Camera-type eye (tissue), 1 donor: ENCODE results near the gene ALDOA. TPM values are rescaled to one million over a fixed set of nuclear protein-coding genes. Genes with fewer than 3 reads are reported as not detected.

ENCODE experiments used
- total RNA-seq: library from RNA; depleted of rRNA; stranded (reverse); fragments of >200 nt; gene quantifications from one replicate; pipeline ENCODE4 v1.2.3, GENCODE V29; 2014

The ALDOA gene
- total RNA-seq: 426 TPM

DNA sequence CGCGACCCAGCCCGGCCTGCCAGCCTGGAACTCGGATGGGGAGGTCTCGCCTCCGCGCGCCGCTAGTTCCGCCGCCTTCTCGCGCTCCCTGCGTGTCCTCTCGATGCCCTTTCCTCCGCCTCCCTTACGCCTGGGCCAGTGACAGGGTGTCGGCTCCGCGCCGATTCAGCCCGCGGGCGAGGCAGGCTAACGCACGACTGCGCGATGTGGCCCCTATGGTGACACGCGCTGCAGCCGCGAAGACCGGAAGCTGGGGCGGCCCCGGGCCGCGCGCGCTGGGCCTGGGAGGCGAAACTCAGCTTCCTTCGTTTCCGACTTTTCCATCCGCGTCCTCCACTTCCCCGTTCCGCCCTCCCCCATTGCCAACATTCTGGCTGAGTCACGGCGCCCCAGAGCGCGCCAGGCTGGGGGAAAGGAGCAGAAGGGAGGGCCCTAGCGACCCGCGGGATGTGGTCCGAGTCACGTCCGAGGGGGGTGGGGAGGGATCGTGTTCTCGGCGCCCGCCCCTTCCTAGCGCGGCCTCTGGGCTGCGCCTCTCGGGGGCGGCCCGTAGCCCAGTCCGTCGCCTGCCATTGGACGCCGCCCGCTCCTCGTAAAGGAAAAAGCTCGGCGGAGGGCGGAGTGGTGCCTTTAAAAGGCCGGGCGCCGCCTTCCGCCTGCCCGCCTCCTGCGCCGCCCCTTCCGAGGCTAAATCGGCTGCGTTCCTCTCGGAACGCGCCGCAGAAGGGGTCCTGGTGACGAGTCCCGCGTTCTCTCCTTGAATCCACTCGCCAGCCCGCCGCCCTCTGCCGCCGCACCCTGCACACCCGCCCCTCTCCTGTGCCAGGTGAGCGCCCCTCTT is at the start of gene ALDOA:
ALDOA (plus strand) TSS at position 659 of the 841 bp plus-strand sequence. CDS start 1,138 bp downstream, outside the sequence.

DNA sequence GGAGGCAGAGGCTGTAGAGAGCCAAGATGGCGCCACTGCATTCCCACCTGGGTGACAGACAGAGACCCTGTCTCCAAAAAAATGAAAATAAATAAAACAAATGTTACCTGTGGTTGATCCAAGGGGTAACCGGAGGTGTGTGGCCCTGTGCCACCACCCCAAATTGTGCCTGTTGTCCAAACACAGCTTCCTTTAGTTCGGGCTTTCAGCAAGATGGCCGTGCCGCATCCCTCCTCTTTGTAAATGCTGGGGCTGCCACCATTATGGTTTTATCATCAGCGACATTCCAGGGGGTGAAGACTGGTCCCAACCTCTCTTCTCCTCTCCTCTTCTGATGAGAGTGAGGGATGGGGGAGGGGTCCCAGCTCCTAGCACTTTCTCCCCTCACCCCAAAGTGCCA is 42.7 kb upstream of the ALDOA start, which contains the start of gene C16orf92:
C16orf92 (plus strand) TSS at position 312 of the 400 bp plus-strand sequence. CDS start 143 bp downstream, outside the sequence.

DNA sequence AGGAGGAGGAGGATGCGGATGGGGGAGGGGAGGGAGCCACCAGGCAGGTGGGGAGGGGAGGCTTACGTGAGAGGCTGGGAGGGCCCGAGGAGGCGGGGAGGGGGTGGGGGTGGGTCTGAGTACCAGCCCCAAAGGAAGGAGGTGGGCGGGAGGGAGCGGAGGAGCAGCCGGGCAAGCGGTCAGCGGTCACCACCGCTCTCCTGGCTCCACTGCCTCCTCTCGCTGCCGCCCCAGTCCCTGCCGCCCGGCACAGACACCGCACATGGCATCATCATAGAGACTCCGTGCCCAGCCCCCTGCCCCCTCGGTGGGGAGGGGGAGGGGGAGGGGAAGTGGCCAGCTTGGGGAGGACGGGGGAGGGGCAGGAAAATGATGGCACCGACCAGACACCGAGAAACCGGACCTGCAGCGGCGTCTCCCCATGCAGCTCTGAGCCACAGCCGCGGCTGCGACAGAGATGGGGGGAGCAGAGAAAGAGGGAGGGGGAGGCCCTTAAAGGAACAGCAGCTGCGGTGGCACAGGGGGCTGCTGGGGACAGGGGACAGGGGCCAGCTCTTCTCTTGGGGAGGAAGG is 34.6 kb upstream of the ALDOA start, which contains the start of gene TLCD3B:
TLCD3B (minus strand) TSS at position 431 of the 573 bp plus-strand sequence. CDS start 744 bp downstream, outside the sequence.

DNA sequence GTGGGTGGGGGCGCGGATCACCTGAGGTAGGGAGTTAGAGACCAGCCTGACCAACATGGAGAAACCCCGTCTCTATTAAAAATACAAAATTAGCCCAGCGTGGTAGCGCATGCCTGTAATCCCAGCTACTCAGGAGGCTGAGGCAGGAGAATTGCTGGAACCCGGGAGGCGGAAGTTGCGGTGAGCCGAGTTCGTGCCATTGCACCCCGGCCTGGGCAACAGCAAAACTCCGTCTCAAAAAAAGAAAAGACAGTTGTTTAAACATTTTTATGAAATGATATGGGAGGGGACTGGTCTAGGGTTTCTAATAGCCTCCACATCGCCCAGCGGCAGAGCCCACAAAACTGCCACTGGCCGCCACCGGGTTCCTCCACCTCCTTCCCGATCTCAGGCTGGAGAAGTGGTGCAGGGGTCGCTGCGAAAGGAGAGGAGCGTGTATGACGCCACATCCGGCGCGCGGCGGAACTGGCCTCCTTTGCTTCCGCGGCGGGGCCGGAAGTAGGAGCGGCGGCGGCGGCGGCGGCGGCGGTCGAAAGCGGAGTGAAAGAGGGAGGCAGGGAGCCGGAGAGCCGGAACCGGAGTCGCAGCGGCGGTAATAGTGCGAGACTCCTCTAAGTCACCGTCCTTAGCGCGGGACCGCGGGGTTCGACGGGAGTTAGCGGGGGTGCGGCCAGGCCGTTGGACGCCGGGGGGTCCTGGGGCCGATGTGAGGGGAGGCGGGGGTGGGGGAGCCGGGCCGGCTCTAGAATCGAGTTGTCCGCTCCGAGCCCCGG is 10.1 kb downstream of the ALDOA start, which contains the start of gene PPP4C:
PPP4C (plus strand) TSS at position 492 of the 773 bp plus-strand sequence. CDS start 384 bp downstream, outside the sequence.

DNA sequence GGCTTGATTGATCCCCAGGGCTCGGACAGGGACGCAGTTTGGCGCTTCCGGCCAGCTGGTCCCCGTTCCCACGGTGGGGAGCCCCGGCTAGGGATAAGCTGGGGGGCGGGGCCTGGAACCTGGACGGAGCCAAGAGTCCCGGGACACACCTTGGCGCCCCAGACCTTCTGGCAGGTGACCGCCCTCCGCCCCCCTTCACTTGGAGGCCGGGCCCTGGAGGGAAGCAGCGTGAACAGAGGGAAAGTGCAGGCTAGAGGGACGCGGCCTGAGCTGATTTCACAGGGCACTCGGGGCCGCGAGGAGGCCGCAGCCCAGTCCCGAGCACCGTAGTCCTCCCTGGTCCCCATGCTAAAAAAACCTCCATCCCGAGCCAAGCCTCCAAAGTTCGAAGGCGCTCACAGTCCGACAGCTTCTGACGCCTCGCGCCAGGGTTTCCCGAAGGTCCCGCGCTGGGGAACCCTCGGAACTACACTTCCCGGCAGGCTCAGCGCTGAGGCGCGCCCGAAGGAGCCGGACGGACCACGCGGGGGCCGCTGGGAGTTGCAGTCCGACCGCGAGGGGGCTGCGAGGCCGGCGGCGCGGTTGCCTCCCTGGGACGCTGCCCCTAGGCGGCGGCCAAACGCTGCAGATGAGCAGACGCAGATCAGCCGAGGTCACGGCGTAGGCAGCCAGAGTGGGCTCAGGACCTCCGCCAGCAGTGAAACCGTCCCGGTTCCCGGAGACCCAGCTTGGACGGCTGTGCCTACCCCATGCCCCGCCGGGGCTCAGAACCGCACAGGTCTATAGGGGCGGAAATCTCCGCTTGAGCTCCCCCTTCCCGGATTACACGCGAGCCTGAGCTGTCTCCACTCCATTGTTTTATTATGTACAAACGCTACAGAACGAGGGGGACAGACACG is 26.2 kb downstream of the ALDOA start, which contains the start of gene TBX6:
TBX6 (minus strand) TSS at position 451 of the 899 bp plus-strand sequence. CDS start 731 bp downstream, outside the sequence.

DNA sequence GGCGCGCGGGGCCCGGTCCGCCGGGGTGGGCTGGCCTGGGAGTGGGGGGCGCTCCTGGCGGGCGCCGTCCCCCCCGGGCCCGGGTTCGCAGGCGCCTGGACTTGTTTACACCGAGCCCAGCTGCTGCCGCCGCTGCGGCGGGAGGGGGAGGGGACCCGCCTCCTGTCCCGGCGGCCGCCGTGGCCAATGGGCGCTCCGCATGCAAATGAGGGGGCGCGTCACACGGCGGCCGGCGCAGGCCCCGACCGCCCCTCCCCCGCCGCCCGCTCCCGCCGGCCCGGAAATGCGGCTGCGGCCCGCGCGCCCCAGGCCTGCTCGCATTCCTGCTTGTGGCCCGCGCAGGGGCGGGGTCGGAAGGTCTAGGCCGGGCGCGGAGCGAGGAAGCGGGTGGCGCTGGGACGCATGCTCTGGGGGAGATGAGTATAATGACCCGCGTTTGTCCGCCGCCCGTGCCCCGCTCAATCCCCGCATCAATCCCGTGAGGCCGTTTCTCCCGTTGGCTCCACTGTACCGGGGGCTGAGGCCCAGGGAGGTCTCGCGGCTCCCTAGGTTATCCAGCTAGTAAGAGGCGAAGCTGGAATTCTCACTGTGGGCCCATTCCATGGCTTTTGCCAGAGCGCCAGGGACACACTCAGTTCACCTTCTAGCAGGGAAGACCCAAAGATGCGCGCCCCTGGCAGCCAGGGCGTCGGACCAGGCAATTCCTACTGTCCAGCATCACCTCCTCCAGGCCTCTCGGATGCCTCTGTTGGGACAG is 30.7 kb downstream of the ALDOA start, which contains the start of gene YPEL3:
YPEL3 (minus strand) TSS at position 109 of the 757 bp plus-strand sequence. CDS start 731 bp downstream, outside the sequence.

DNA sequence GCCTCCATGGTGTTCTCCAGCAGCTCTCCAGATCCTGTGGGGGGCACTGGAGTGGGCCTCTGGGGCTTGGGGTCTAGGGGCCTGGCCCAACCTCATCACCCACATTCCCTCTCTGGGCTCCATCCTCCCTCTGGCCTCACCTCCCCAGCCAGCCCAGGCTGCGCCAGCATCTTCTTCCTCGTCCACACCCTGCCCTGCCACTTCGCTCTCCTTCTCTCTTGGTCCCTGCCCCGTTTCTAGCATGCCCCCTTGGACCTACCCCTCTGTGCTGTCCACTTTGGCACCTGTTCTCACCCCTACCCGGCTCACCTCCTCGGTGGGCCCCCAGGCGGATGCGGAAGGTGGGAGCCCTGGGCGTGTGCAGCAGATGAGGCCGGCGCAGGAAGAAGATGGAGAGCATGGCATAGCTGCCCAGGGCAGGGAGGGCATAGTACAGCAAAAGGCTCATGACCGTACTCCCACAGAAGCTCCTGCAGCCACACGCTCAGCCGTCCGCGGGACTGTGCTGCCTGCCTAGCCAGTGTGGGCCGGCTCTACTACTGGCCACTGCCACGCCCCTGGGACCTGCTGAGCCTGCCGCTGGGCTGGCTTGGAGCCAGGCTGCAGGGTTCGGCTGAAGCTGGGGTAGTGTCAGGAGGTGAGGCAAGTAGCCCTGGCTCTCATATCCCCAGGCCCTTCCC is 47.6 kb downstream of the ALDOA start, which contains the start of gene GDPD3:
GDPD3 (minus strand) TSS at position 507 of the 680 bp plus-strand sequence; CDS start at position 448, 59 bp downstream.

Other genes starting within 250 kb of the ALDOA start
- gene PAGR1, start 249.6 kb upstream of the ALDOA start, total RNA-seq: 62.8 TPM
- 24.2 TPM for gene MVP, start 245.3 kb upstream of the ALDOA start, total RNA-seq
- gene CDIPT, start 202.5 kb upstream of the ALDOA start, total RNA-seq: 85.7 TPM
- 37.9 TPM for gene SEZ6L2, start 166.2 kb upstream of the ALDOA start, total RNA-seq
- 4.8 TPM for gene ASPHD1, start 165.3 kb upstream of the ALDOA start, total RNA-seq
- gene KCTD13, start 139.5 kb upstream of the ALDOA start, total RNA-seq: 29.2 TPM
- gene TMEM219, start 103.7 kb upstream of the ALDOA start, total RNA-seq: 30.3 TPM
- 56.0 TPM for gene TAOK2, start 91.9 kb upstream of the ALDOA start, total RNA-seq
- gene HIRIP3, start 70.1 kb upstream of the ALDOA start, total RNA-seq: 23.4 TPM
- 72.5 TPM for gene INO80E, start 69.5 kb upstream of the ALDOA start, total RNA-seq
- gene DOC2A, start 54.7 kb upstream of the ALDOA start, total RNA-seq: 2.7 TPM
- gene C16orf92, start 42.6 kb upstream of the ALDOA start, total RNA-seq: not detected
- gene TLCD3B, start 34.5 kb upstream of the ALDOA start, total RNA-seq: 39.7 TPM
- gene PPP4C, start 10.2 kb downstream of the ALDOA start, total RNA-seq: 70.4 TPM
- 0.66 TPM for gene TBX6, start 26.2 kb downstream of the ALDOA start, total RNA-seq
- 45.2 TPM for gene YPEL3, start 30.5 kb downstream of the ALDOA start, total RNA-seq
- 2.1 TPM for gene GDPD3, start 47.8 kb downstream of the ALDOA start, total RNA-seq
- 31.3 TPM for gene MAPK3, start 57.5 kb downstream of the ALDOA start, total RNA-seq
- gene CORO1A, start 117.8 kb downstream of the ALDOA start, total RNA-seq: 13.0 TPM
- gene BOLA2B, start 127.9 kb downstream of the ALDOA start, total RNA-seq: 50.9 TPM
- gene SLX1A, start 128.1 kb downstream of the ALDOA start, total RNA-seq: 11.5 TPM
- 10.4 TPM for gene SULT1A3, start 133.5 kb downstream of the ALDOA start, total RNA-seq
- not detected for gene NPIPB13, start 182.7 kb downstream of the ALDOA start, total RNA-seq